Left ventricle myocardium inferior (tissue), 1 donor: Measurements from ENCODE around the gene IFI30. TPM values are rescaled to one million over a fixed set of nuclear protein-coding genes. Genes with fewer than 3 reads are reported as not detected.

Experiments
- DNase-seq: peaks from one replicate; pipeline ENCODE4 v3.0.0-alpha.2; 2020
- H3K27ac ChIP-seq: fragments of 200-600 bp; replicated peaks from 2 replicates; pipeline ENCODE4 v1.8.0; 2021
- H3K27me3 ChIP-seq: fragments of 200-600 bp; 2 replicates; pipeline ENCODE4 v1.8.0; 2021; ENCODE audit warnings: low read depth
- H3K36me3 ChIP-seq: fragments of 200-600 bp; 2 replicates; pipeline ENCODE4 v1.8.0; 2021
- H3K4me1 ChIP-seq: fragments of 200-600 bp; 2 replicates; pipeline ENCODE4 v1.8.0; 2021
- H3K4me3 ChIP-seq: fragments of 200-600 bp; 2 replicates; pipeline ENCODE4 v1.8.0; 2021; ENCODE audit warnings: mild to moderate bottlenecking, moderate library complexity
- H3K9me3 ChIP-seq: fragments of 200-600 bp; replicated peaks from 2 replicates; pipeline ENCODE4 v1.8.0; 2021
- CTCF ChIP-seq: fragments of 200-600 bp; IDR thresholded peaks from 2 replicates; pipeline ENCODE4 v1.8.0; 2021; ENCODE audit warnings: antibody characterized with exemption, mild to moderate bottlenecking, borderline replicate concordance
- intact Hi-C: fragments of 100-400 bp; cut with micrococcal nuclease; formaldehyde crosslinking; loops from one replicate; pipeline ENCODE4 v1.11.0; 2022
- total RNA-seq: library from RNA; stranded (reverse); fragmentation: NEBNext Ultra II Directional; extraction: Animal tissue kit (Norgen Biotek cat#: 25700); gene quantifications from one replicate; pipeline ENCODE4 v1.2.1, GENCODE V29; 2021
- donor health status: DM: no; HTN: yes; CAD: no; lungs with severe emphysema.

Gene IFI30
- total RNA-seq, 1 donor from 2014 or later, result 23.3 TPM

DNA sequence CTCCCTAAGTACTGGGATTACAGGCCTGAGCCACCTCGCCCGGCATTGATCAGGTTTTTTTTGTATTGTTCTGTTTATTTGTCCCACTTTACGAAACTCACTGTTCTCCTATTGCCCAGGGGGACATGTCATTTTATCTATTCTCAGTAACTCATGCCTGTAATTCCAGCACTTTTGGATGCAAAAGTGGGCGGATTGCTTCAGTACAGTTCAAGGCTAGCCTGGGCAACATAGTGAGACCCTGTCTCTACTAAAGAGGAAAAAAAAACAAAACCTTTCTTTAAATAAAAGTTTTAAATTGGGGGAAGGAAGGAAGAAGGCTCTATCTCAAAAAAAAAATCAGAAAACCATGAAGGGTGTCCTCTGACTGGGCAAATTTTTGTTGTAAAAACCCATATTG is 16.7 kb downstream of the IFI30 start:
- Histone ChIP-seq H3K4me1 (peaks cover 29% of the 10 kb centered on the region), H3K9me3 (no peaks in the 10 kb centered on the region), H3K4me3 (no peak overlapping the region), H3K27me3 (no peaks in the 10 kb centered on the region), H3K36me3 (peaks cover 4% of the 10 kb centered on the region), H3K27ac (no peak overlapping the region)
- DNase-seq, result no peak
- intact Hi-C loops, result no loop called here
- TF ChIP-seq CTCF, result no peak

DNA sequence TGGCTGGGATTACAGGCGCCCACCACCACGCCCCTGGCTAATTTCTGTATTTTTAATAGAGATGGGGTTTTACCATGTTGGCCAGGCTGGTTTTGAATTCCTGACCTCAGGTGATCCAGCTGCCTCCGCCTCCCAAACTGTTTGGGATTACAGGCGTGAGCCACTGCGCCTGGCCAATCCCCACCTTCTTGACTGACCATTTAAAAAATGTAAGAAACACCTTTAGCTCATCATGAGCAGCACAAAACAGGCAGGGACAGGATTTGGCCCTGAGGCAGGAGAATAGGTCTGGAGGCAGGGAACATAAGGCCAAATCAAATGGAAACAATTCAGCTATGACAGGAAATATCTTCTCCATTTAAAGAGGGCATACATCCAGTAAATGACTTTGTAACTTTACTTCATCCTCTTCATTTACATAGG is 18.0 kb downstream of the IFI30 start:
- H3K27ac ChIP-seq, result peak overlapping the region; percentile 97
- no peak for DNase-seq
- peaks cover 16% of the 10 kb centered on the region for H3K36me3 ChIP-seq
- H3K4me3 ChIP-seq, result peak overlapping the region; percentile 77
- peaks cover 29% of the 10 kb centered on the region for H3K4me1 ChIP-seq
- intact Hi-C loops, result no loop called here
- TF ChIP-seq CTCF, result no peak
- no peaks in the 10 kb centered on the region for H3K27me3 ChIP-seq
- no peaks in the 10 kb centered on the region for H3K9me3 ChIP-seq

GRCh38 chr19:18192673-18193387 is 19.2 kb downstream of the IFI30 start, which contains the start of gene MPV17L2:
Gene MPV17L2, plus strand, starts transcription at chr19:18193218. Its CDS starts 64 bp downstream, at chr19:18193282.
- no peaks in the 10 kb centered on the region for H3K27me3 ChIP-seq
- peak within 1 kb of the TSS; percentile 97 for H3K27ac ChIP-seq
- DNase-seq, result peak; percentile 100
- H3K36me3 ChIP-seq, result peaks cover 19% of the 10 kb centered on the region
- no peaks in the 10 kb centered on the region for H3K9me3 ChIP-seq
- H3K4me3 ChIP-seq, result peak within 1 kb of the TSS; percentile 87
- TF ChIP-seq CTCF, result no peak
- H3K4me1 ChIP-seq, result peaks cover 29% of the 10 kb centered on the region
- intact Hi-C loops, result no loop called here

DNA sequence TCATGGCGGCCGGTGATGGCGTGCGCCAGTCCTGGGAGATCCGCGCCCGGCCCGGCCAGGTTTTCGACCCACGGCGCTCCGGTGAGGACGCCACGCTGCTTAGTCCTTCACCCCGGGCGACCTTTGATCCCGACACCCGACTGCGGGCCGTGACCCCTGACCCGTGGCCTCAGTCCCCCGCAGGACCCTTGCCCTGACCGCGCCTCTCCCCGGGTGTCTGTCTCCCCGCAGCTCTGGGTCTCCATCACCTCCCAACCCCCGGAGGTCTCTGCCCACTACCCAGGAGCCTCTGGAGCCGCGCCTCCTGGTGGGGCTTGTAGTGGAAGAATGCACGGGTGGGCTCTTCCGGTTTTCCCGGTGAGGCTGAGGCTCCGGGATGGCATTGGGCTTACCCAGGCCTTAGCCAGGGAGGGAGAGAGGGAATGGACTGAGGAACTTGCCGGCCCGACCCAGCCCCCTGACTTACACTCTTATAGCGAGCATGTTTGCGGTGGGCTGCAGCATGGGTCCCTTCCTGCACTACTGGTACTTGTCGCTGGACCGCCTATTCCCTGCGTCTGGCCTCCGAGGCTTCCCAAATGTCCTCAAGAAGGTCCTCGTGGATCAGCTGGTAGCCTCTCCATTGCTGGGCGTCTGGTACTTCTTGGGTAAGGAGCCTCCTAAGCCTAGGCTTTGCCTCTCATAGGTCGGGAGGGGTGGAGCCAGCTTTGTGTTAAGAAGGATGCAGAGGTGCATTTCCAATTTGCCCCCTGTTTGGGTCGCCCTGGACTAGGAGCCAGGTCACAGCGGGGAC is 20.0 kb downstream of the IFI30 start:
- H3K4me1 ChIP-seq, result peaks cover 29% of the 10 kb centered on the region
- no peaks in the 10 kb centered on the region for H3K27me3 ChIP-seq
- H3K36me3 ChIP-seq, result peaks cover 27% of the 10 kb centered on the region
- TF ChIP-seq CTCF, result no peak
- intact Hi-C loops, result no loop called here
- peak overlapping the region; percentile 87 for H3K4me3 ChIP-seq
- no peak for DNase-seq
- peak overlapping the region; percentile 88 for H3K27ac ChIP-seq
- H3K9me3 ChIP-seq, result no peaks in the 10 kb centered on the region

GRCh38 chr19:18194181-18194530 is 20.5 kb downstream of the IFI30 start:
- Histone ChIP-seq H3K27ac (peak overlapping the region; percentile 88), H3K4me3 (peak overlapping the region; percentile 87), H3K36me3 (peaks cover 32% of the 10 kb centered on the region), H3K9me3 (no peaks in the 10 kb centered on the region), H3K27me3 (no peaks in the 10 kb centered on the region), H3K4me1 (peaks cover 29% of the 10 kb centered on the region)
- no peak for TF ChIP-seq CTCF
- intact Hi-C loops, result no loop called here
- DNase-seq, result no peak
